Loucy (cell line): ENCODE results near the gene NAGLU.

Experiments
- H2AFZ ChIP-seq: fragments of 200-600 bp; sonication (generic); 2 replicates; pipeline ENCODE4 v1.6.0; 2016; ENCODE audit warnings: antibody characterized with exemption, mild to moderate bottlenecking, low read length, moderate library complexity
- H3F3A ChIP-seq: fragments of 200-600 bp; 2 replicates; pipeline ENCODE4 v1.6.0; 2016; ENCODE audit warnings: antibody characterized with exemption, low read depth, mild to moderate bottlenecking
- H3K27me3 ChIP-seq: fragments of 200-600 bp; sonication (generic); 2 replicates; pipeline ENCODE4 v1.6.1; 2014; ENCODE audit warnings: low read length, mild to moderate bottlenecking; ENCODE audit not compliant: insufficient read depth, poor library complexity, severe bottlenecking
- H3K36me3 ChIP-seq: fragments of 200-600 bp; sonication (generic); 2 replicates; pipeline ENCODE4 v1.6.1; 2016; ENCODE audit warnings: low read length; ENCODE audit not compliant: insufficient read depth
- H3K4me1 ChIP-seq: fragments of 200-600 bp; sonication (generic); 2 replicates; pipeline ENCODE4 v1.5.1; 2014; ENCODE audit warnings: low read length, mild to moderate bottlenecking; ENCODE audit not compliant: insufficient read depth, poor library complexity, severe bottlenecking
- H3K4me2 ChIP-seq: fragments of 200-600 bp; sonication (generic); 2 replicates; pipeline ENCODE4 v1.6.0; 2014; ENCODE audit warnings: antibody characterized with exemption, low read length, low read depth, mild to moderate bottlenecking; ENCODE audit not compliant: poor library complexity, severe bottlenecking
- H3K4me3 ChIP-seq: fragments of 200-600 bp; sonication (generic); 2 replicates; pipeline ENCODE4 v1.5.1; 2014; ENCODE audit warnings: low read length, mild to moderate bottlenecking, mixed read lengths; ENCODE audit not compliant: poor library complexity, severe bottlenecking
- H3K79me2 ChIP-seq: fragments of 200-600 bp; sonication (generic); 2 replicates; pipeline ENCODE4 v1.6.1; 2014; ENCODE audit warnings: low read length; ENCODE audit not compliant: insufficient read depth
- H3K9ac ChIP-seq: fragments of 200-600 bp; sonication (generic); 2 replicates; pipeline ENCODE4 v1.6.0; 2014; ENCODE audit warnings: mild to moderate bottlenecking, low read depth, low read length, moderate library complexity; ENCODE audit not compliant: poor library complexity, severe bottlenecking
- H3K9me2 ChIP-seq: fragments of 200-600 bp; sonication (generic); replicated peaks from 2 replicates; pipeline ENCODE4 v1.6.1; 2016; ENCODE audit warnings: low read depth, low read length, mixed read lengths
- H3K9me3 ChIP-seq: fragments of 200-600 bp; sonication (generic); 2 replicates; pipeline ENCODE4 v1.6.1; 2014; ENCODE audit warnings: mild to moderate bottlenecking, antibody characterized with exemption, low read length, low read depth; ENCODE audit not compliant: insufficient read depth
- H4K20me1 ChIP-seq: fragments of 200-600 bp; sonication (generic); 2 replicates; pipeline ENCODE4 v1.6.0; 2014; ENCODE audit warnings: antibody characterized with exemption, low read length, mild to moderate bottlenecking; ENCODE audit not compliant: insufficient read depth, poor library complexity, severe bottlenecking
- EZH2phosphoT487 ChIP-seq: fragments of 200-600 bp; IDR thresholded peaks from 2 replicates; pipeline ENCODE4 v1.6.1; 2018; ENCODE audit warnings: antibody characterized with exemption, mild to moderate bottlenecking, moderate library complexity, borderline replicate concordance
- TF ChIP-seq, protein P1 (sequence below): fragments of 200-600 bp; sonication (generic); conservative IDR thresholded peaks from 2 replicates; pipeline ENCODE4 v1.5.1; 2014; ENCODE audit warnings: mild to moderate bottlenecking, antibody characterized with exemption, low read length

NAGLU gene

GRCh38 chr17:42568341-42569111, 32.5 kb downstream of the NAGLU start:
- Histone ChIP-seq H3K79me2 (peaks cover 70% of the 10 kb centered on the region), H3K9ac (peak overlapping the region; percentile 92), H3K4me3 (peak overlapping the region; percentile 87), H3F3A (no peaks in the 10 kb centered on the region; the same call in 1 of the 2 replicates), H4K20me1 (peaks cover 18% of the 10 kb centered on the region), H3K4me1 (peaks cover 34% of the 10 kb centered on the region), H3K27me3 (no peaks in the 10 kb centered on the region), H3K9me3 (no peaks in the 10 kb centered on the region), H3K9me2 (no peaks in the 10 kb centered on the region), H3K4me2 (peak overlapping the region; percentile 83), H3K36me3 (peaks cover 48% of the 10 kb centered on the region; the same call in 1 of the 2 replicates), H2AFZ (no peak overlapping the region)
- no peak for TF ChIP-seq EZH2phosphoT487
- TF ChIP-seq, protein P1, sequence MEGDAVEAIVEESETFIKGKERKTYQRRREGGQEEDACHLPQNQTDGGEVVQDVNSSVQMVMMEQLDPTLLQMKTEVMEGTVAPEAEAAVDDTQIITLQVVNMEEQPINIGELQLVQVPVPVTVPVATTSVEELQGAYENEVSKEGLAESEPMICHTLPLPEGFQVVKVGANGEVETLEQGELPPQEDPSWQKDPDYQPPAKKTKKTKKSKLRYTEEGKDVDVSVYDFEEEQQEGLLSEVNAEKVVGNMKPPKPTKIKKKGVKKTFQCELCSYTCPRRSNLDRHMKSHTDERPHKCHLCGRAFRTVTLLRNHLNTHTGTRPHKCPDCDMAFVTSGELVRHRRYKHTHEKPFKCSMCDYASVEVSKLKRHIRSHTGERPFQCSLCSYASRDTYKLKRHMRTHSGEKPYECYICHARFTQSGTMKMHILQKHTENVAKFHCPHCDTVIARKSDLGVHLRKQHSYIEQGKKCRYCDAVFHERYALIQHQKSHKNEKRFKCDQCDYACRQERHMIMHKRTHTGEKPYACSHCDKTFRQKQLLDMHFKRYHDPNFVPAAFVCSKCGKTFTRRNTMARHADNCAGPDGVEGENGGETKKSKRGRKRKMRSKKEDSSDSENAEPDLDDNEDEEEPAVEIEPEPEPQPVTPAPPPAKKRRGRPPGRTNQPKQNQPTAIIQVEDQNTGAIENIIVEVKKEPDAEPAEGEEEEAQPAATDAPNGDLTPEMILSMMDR: no peak

DNA sequence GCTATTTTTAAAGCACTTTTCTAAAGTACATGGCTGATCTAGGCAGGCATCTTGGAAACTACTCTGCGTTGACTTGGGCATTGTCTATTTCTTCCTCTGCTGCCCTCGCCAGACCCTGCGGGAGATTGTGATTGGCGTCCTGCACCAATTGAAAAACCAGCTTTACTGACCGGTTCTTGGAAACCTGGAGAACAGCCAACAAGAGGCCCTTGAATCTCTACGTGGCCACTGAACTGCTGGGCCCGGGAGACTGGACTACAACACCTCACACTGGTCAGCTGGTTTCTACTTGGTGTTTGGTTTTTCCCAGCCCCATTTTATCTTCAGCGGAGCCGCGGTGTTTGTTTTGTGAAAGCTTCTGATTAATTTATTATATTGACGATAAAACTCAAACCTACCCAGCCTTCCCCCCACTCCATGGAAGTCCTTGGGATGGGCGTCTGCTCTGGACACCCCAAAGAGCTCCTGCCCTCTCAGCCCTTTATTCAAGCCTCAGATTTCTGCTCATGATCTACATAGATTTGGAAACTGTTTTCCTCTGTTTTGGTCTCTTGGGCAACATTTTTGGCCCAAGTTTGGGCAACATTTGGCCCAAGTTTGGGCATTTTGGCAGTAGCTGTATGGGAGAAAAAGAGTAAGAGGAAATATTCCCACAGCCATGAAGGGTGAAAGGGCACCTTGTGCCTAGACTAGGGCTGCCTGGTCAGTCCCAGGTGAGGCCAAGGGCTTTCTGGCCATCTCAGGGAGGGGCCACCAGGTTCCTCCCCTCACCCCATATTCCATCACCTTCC, 35.6 kb downstream of the NAGLU start:
- no peaks in the 10 kb centered on the region for H3F3A ChIP-seq
- peaks cover 46% of the 10 kb centered on the region; the same call in 1 of the 2 replicates for H3K36me3 ChIP-seq
- no peak overlapping the region for H2AFZ ChIP-seq
- no peaks in the 10 kb centered on the region for H3K27me3 ChIP-seq
- no peak for TF ChIP-seq EZH2phosphoT487
- TF ChIP-seq, protein P1: no peak
- peaks cover 25% of the 10 kb centered on the region for H3K4me1 ChIP-seq
- no peak overlapping the region for H3K4me2 ChIP-seq
- H4K20me1 ChIP-seq: peaks cover 18% of the 10 kb centered on the region
- H3K9me3 ChIP-seq: no peaks in the 10 kb centered on the region
- peaks cover 58% of the 10 kb centered on the region for H3K79me2 ChIP-seq
- H3K4me3 ChIP-seq: no peak overlapping the region
- no peaks in the 10 kb centered on the region for H3K9me2 ChIP-seq
- no peak overlapping the region for H3K9ac ChIP-seq

DNA sequence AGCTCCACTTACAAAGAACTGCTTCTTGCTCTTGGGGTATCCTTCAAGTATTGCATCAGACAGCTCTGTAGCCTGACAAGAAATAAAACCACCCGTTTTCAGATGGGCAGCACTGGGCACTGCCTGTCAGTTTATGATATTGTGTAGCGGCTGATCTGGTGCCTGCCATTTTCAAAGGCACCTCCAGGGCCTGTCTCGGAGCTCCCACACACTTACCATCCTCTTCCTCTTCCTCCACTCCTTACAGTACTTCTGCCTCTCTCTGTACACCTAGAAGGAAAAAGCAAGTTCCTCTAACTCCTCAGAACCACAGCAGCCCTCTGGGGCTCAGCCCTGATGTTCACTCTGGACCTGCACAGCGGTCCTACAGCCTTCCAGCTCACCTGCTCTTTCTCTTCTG, 37.1 kb downstream of the NAGLU start:
- no peak overlapping the region for H2AFZ ChIP-seq
- peaks cover 46% of the 10 kb centered on the region; the same call in 1 of the 2 replicates for H3K36me3 ChIP-seq
- no peak overlapping the region for H3K4me3 ChIP-seq
- H3K4me2 ChIP-seq: no peak overlapping the region
- H4K20me1 ChIP-seq: peaks cover 15% of the 10 kb centered on the region
- H3K9ac ChIP-seq: no peak overlapping the region
- H3K9me3 ChIP-seq: no peaks in the 10 kb centered on the region
- H3K27me3 ChIP-seq: no peaks in the 10 kb centered on the region
- peaks cover 24% of the 10 kb centered on the region for H3K4me1 ChIP-seq
- H3K79me2 ChIP-seq: peaks cover 56% of the 10 kb centered on the region
- H3F3A ChIP-seq: no peaks in the 10 kb centered on the region; the same call in 1 of the 2 replicates
- TF ChIP-seq EZH2phosphoT487: no peak
- H3K9me2 ChIP-seq: no peaks in the 10 kb centered on the region
